Astrocyte (in vitro differentiated cells and primary cell): ENCODE measurements around the gene PAPOLB.

Experiments
- EZH2 ChIP-seq: IDR thresholded peaks from 2 replicates; pipeline ENCODE4 v1.6.1; 2012; ENCODE audit warnings: mild to moderate bottlenecking, low read length, inconsistent platforms; ENCODE audit not compliant: insufficient read depth
- TF ChIP-seq, protein P1 (sequence below): IDR thresholded peaks from 2 replicates; pipeline ENCODE4 v1.5.1; 2011; ENCODE audit warnings: low read depth, mild to moderate bottlenecking, inconsistent platforms, low read length, moderate library complexity; ENCODE audit not compliant: insufficient read depth

GRCh38 chr7:4878336-4879335 is 16.8 kb upstream of the PAPOLB start:
- TF ChIP-seq, protein P1, sequence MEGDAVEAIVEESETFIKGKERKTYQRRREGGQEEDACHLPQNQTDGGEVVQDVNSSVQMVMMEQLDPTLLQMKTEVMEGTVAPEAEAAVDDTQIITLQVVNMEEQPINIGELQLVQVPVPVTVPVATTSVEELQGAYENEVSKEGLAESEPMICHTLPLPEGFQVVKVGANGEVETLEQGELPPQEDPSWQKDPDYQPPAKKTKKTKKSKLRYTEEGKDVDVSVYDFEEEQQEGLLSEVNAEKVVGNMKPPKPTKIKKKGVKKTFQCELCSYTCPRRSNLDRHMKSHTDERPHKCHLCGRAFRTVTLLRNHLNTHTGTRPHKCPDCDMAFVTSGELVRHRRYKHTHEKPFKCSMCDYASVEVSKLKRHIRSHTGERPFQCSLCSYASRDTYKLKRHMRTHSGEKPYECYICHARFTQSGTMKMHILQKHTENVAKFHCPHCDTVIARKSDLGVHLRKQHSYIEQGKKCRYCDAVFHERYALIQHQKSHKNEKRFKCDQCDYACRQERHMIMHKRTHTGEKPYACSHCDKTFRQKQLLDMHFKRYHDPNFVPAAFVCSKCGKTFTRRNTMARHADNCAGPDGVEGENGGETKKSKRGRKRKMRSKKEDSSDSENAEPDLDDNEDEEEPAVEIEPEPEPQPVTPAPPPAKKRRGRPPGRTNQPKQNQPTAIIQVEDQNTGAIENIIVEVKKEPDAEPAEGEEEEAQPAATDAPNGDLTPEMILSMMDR = no peak
- no peak for TF ChIP-seq EZH2
